ENCODE measurements around the gene RPRD2.

The RPRD2 gene

DNA sequence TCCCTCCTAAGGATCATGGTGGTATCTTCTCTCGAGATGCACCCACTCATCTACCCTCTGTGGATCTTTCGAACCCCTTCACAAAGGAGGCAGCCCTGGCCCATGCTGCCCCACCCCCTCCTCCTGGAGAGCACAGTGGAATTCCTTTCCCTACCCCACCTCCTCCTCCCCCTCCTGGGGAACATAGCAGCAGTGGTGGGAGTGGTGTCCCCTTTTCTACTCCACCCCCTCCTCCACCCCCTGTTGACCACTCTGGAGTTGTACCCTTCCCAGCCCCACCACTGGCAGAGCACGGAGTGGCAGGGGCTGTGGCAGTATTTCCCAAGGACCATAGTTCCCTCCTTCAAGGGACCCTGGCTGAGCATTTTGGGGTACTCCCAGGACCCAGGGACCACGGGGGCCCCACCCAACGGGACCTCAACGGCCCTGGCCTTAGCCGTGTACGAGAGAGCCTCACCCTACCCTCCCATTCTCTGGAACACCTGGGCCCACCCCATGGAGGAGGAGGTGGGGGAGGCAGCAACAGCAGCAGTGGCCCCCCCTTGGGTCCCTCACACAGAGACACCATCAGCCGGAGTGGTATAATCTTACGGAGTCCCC lies 108.8 kb downstream of the RPRD2 start:
- DNase-seq (ENCODE audit: low read depth in 2 of 2): no peak

DNA sequence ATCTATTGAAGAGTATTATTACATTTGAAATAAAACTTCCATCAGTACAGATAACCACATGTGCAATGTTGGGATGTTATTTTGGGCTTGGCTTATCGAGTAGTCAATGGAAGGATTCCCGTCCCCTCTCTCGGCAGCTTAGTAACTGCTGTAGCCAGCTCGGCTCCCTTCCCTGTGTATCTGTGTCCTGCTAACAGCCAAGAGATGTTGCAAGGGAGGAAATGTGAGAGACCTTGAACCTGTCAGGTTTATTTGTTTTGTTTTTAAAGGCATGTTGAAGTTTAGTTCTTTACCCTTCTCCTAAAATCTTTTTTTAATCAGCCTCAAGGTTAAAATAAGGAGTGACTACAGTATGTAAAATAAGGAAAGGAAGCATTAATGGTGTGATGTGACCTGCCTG lies 109.7 kb downstream of the RPRD2 start:
- DNase-seq (ENCODE audit: low read depth in 2 of 2): no peak

DNA sequence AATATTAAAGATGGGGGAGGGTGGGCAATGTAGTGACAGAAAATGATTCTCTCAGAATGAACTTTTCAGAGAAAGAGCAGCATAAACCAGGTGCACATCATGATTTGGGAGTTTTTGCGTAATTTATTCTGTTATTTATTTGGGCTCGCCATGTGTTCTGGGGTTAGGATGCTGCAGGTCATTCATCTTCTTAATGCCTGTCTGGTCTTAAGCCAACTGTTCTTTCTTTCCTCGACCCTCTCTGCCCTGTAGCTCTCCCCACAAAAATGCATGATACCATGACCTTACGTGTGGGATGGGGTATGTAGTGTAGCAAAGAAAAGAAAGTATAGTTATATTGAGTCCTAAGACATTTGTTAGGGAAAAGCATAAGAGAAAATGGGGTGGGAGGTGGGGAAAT lies 110.9 kb downstream of the RPRD2 start:
- no peak for DNase-seq (ENCODE audit: low read depth in 2 of 2)

DNA sequence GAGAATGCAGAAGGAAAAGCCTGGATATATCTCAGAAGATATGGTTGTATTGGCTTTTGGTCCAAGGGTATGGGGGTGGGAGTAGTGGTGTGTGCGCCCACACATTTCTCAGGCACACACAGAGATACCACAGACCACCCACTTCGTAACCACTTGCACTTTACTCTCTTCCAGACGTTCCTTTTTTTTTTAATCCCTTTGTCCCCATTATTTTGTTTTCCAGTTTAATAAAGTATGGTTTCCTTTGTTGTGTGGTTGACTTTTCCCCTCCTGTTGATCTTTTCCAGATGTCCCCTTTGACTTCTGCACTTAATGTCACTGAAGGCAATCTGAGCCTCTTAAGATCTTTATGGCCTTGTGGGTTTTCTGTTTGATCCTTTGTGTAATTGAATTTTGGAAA lies 112.8 kb downstream of the RPRD2 start:
- DNase-seq (ENCODE audit: low read depth in 2 of 2): no peak

GRCh38 chr1:150477320-150477719 lies 113.4 kb downstream of the RPRD2 start:
- no peak for DNase-seq (ENCODE audit: low read depth in 2 of 2)

GRCh38 chr1:150477733-150478132 lies 113.8 kb downstream of the RPRD2 start:
- DNase-seq (ENCODE audit: low read depth in 2 of 2): no peak

GRCh38 chr1:150479370-150479769 lies 115.4 kb downstream of the RPRD2 start:
- DNase-seq (ENCODE audit: low read depth in 2 of 2): no peak

GRCh38 chr1:150479927-150480352 lies 116.0 kb downstream of the RPRD2 start:
- DNase-seq (ENCODE audit: low read depth in 2 of 2): no peak

- no peak for DNase-seq (ENCODE audit: low read depth in 2 of 2)
Observed at GRCh38 chr1:150484431-150484830, 120.5 kb downstream of the RPRD2 start.

DNA sequence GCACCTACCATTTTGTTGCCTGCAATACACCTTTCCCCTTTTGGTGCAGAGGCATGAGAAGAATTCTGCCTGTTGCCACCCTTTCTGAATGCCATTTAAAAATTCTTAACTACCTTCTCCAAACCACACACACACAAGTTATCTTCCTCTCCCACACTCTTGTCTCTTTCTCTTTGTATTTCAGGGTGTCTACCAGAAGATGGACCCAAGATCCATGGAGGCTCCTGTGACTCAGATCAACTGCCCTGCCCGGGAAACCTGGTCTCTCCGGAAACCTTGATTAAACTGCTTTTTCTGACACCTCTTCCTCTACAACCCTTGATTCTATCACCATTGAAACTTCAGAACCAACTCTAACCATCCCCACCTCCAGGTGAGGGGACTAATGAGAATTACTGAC lies 120.9 kb downstream of the RPRD2 start:
- no peak for DNase-seq (ENCODE audit: low read depth in 2 of 2)

- peak; percentile 90 to 95 for DNase-seq (ENCODE audit: low read depth in 2 of 2)
Observed at GRCh38 chr1:150486966-150487762, 123.2 kb downstream of the RPRD2 start, which contains the start of gene TARS2. Gene TARS2 (plus strand): TSS chr1:150487419. CDS start chr1:150487451, 32 bp downstream.

- no peak for DNase-seq (ENCODE audit: low read depth in 2 of 2)
Observed at GRCh38 chr1:150487763-150488115, 123.8 kb downstream of the RPRD2 start.

- no peak for DNase-seq (ENCODE audit: low read depth in 2 of 2)
Observed at GRCh38 chr1:150493175-150493574, 129.2 kb downstream of the RPRD2 start.

- DNase-seq (ENCODE audit: low read depth in 2 of 2): no peak
Observed at GRCh38 chr1:150498342-150498741, 134.4 kb downstream of the RPRD2 start.

DNA sequence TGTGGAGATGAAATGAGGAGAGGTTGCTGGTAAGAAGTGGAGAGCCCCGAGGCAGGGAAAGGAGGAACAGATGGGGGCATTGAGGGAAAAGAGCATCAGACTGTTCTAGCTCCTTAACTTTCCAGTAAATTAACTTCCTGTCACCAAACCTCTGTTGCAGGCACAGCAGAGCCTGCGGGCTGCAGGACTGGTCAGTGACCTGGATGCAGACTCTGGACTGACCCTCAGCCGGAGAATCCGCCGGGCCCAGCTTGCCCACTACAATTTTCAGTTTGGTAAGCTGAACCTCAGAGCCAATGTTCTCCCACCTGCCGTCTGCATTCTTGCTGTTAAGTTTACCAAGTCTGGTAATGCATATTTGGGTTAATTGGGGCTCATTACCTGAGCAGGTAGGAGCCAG lies 141.5 kb downstream of the RPRD2 start:
- DNase-seq (ENCODE audit: low read depth in 2 of 2): no peak

DNA sequence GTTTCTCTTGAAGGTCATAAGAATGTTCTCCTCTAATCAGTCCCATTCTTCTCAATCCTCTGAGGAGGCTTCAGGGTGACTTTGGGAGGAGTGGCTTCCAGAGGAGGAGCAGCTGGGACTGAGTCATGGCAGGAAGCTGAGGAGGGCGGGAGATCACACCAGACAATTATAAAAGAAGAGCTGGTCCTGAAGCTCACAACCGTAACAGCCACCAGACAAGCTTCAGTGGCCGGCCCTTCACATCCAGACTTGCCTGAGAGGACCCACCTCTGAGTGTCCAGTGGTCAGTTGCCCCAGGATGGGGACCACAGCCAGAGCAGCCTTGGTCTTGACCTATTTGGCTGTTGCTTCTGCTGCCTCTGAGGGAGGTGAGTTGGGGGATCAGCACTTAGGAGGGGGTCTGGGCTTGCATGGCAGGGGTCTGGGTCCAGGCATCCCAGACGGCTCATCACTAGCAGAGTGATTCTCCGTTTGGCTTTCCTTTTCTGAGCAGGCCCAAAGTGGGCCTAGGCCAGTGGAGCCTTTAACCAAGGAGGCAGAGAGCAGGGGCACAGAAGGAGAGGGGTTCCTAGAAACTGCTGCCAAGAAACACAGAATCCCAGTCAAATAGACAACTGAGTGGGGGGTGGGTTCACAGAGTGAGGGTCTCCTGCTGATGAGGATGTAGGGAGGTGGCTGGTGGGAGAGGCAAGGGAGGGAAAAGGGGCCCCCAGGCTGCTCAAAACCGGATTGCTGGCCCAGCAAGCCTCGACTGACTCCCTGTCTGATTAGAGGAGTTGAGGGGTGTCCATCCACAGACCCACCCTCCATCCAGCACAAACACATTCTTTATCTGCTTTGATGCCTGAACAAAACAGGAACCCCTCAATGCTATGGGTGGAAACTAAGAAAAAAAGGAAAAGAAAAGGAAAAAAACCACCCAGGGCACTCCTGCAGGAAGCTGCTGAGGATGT lies 144.2 kb downstream of the RPRD2 start, which contains the start of gene ECM1:
Gene ECM1, plus strand, starts transcription at position 198 of the 953 bp plus-strand sequence. Its CDS starts 101 bp downstream, at position 299.
- DNase-seq (ENCODE audit: low read depth in 2 of 2): no peak

- no peak for DNase-seq (ENCODE audit: low read depth in 2 of 2)
Observed at GRCh38 chr1:150508982-150509381, 145.0 kb downstream of the RPRD2 start.

GRCh38 chr1:150511551-150511950 lies 147.6 kb downstream of the RPRD2 start:
- DNase-seq (ENCODE audit: low read depth in 2 of 2): no peak

- DNase-seq (ENCODE audit: low read depth in 2 of 2): no peak
Observed at GRCh38 chr1:150511985-150512660, 148.2 kb downstream of the RPRD2 start.

GRCh38 chr1:150512846-150513245 lies 148.9 kb downstream of the RPRD2 start:
- DNase-seq (ENCODE audit: low read depth in 2 of 2): no peak

GRCh38 chr1:150513351-150513791 lies 149.4 kb downstream of the RPRD2 start:
- no peak for DNase-seq (ENCODE audit: low read depth in 2 of 2)

Data from activated CD4-positive, alpha-beta T cell treated with anti-CD3 and anti-CD28 coated beads for 24 hours (primary cell).